Measurements from ENCODE around the gene MAP7D1. TPM values are rescaled to one million over a fixed set of nuclear protein-coding genes. Genes with fewer than 3 reads are reported as not detected.

The MAP7D1 gene
- total RNA-seq, 4 donors from 2014 or later, result 147 to 243 (median 172) TPM

DNA sequence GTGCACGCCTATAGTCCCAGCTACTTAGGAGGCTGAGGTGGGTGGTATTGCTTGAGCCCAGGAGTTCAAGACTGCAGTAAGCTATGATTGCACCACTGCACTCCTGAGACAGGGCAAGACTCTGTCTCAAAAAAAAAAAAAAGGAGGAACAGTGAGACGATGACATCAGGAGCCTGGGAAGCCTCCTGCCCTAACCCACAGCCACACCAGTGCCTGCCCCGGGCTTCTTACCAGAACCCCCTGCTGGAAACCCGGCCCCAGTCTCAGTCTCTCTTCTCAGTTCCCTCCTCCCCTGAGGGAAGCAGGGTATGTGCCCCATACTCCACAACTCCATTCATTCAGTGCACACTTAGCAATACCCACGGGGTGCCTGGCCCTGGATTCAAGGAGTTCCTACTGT, 40.0 kb upstream of the MAP7D1 start:
- no peak overlapping the region for H3K4me3 ChIP-seq
- H3K27me3 ChIP-seq, result no peaks in the 10 kb centered on the region
- no peaks in the 10 kb centered on the region for H3K36me3 ChIP-seq
- peak overlapping the region; percentile 26 to 82 (median 80) for H3K27ac ChIP-seq
- H3K4me1 ChIP-seq, result peaks cover 0 to 58% (median 30%) of the 10 kb centered on the region in 3 donors
- 40 to 53% methylated on average over 1 to 4 of the region's 5 CpGs for WGBS, 2 donors (ENCODE audit: low coverage in 1 of 2)
- no peak for TF ChIP-seq EP300 (IDR thresholded peaks at IDR 0.05)
- TF ChIP-seq POLR2AphosphoS5 (IDR thresholded peaks at IDR 0.05), result no peak
- no peak for TF ChIP-seq POLR2A (IDR thresholded peaks at IDR 0.05)
- TF ChIP-seq, protein P1, sequence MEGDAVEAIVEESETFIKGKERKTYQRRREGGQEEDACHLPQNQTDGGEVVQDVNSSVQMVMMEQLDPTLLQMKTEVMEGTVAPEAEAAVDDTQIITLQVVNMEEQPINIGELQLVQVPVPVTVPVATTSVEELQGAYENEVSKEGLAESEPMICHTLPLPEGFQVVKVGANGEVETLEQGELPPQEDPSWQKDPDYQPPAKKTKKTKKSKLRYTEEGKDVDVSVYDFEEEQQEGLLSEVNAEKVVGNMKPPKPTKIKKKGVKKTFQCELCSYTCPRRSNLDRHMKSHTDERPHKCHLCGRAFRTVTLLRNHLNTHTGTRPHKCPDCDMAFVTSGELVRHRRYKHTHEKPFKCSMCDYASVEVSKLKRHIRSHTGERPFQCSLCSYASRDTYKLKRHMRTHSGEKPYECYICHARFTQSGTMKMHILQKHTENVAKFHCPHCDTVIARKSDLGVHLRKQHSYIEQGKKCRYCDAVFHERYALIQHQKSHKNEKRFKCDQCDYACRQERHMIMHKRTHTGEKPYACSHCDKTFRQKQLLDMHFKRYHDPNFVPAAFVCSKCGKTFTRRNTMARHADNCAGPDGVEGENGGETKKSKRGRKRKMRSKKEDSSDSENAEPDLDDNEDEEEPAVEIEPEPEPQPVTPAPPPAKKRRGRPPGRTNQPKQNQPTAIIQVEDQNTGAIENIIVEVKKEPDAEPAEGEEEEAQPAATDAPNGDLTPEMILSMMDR (IDR thresholded peaks at IDR 0.05), result no peak
- ATAC-seq, result peak; percentile 35
- H3K9me3 ChIP-seq, result no peaks in the 10 kb centered on the region

DNA sequence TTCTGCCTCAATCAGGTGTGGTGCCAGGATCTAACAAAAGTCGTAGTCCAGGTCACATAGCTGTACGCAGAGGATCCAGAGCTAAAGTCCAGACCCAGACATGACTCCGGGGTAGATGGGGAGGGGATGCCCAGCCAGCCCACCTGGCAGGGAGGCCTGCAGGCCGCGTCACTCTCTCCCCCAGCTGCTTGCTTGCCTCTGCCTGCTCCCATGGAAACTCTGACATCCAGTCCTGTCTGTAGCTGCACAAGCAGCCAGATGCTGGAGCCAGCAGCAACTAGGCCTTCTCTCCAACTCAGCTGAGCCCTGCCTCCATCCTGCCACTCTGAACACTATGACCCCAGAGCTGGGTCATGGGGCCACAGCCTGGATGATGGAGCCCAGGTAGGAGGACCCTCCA, 39.1 kb upstream of the MAP7D1 start:
- TF ChIP-seq, protein P1 (IDR thresholded peaks at IDR 0.05), result no peak
- TF ChIP-seq POLR2AphosphoS5 (IDR thresholded peaks at IDR 0.05) (no peak), POLR2A (IDR thresholded peaks at IDR 0.05) (no peak), EP300 (IDR thresholded peaks at IDR 0.05) (no peak)
- ATAC-seq, result no peak
- H3K27ac ChIP-seq, result peak overlapping the region in 3 of 4 donors; percentile 60 to 82 (median 79)

DNA sequence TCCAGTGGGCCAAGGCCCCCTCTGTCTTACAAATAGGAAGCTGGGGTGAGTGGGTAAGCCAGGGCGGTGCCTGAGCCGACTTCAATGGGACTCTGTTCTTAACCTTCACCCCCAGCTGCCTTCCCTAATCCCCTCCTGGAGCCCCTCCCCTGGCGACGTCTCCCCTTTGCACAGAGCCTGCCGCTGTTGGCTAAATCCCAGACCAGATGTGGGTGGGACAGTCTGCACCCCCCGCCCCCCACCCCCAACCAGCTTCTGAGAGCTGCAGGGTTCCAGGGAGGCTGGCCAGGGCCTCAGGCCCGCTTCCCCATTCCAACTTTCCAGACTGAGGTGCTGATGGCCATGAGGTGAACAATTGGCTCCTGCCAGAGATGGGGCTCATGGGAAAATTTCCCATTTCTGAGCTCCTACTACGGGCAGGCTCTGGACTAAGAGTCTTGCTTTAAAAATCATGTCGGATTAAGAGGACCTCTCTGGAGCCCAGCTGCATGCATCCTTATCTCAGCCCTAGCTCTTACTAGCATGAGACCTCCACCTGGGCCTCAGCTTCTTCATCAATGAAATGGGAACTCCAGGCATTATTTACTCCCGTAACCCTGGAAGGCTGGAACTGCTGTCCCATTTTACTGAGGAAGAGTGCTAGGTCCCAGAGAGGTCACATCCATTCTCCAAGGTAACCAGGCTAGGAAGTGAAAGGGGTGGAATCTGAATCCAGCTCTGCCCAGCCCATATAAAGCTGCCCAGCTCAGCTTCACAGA, 37.3 kb upstream of the MAP7D1 start:
- TF ChIP-seq POLR2A (IDR thresholded peaks at IDR 0.05) (no peak), EP300 (IDR thresholded peaks at IDR 0.05) (no peak), POLR2AphosphoS5 (IDR thresholded peaks at IDR 0.05) (no peak)
- TF ChIP-seq, protein P1 (IDR thresholded peaks at IDR 0.05), result no peak
- Histone ChIP-seq H3K4me3 (no peak overlapping the region), H3K4me1 (peaks cover 0 to 66% (median 30%) of the 10 kb centered on the region in 3 donors), H3K27ac (peak overlapping the region; percentile 11 to 82 (median 73)), H3K9me3 (no peaks in the 10 kb centered on the region), H3K36me3 (no peaks in the 10 kb centered on the region), H3K27me3 (no peaks in the 10 kb centered on the region)
- ATAC-seq, result no peak
- WGBS, 2 donors (ENCODE audit: low coverage in 1 of 2), result 60 to 79% methylated on average over 2 to 4 of the region's 10 CpGs

More for the DNA sequence above, 39.1 kb upstream of the MAP7D1 start:
- peaks cover 0 to 58% (median 30%) of the 10 kb centered on the region in 3 donors for H3K4me1 ChIP-seq
- H3K27me3 ChIP-seq, result no peaks in the 10 kb centered on the region
- H3K4me3 ChIP-seq, result no peak overlapping the region
- 78 to 80% methylated on average over 1 to 2 of the region's 5 CpGs for WGBS, 2 donors (ENCODE audit: low coverage in 1 of 2)
- H3K36me3 ChIP-seq, result no peaks in the 10 kb centered on the region
- H3K9me3 ChIP-seq, result no peaks in the 10 kb centered on the region

DNA sequence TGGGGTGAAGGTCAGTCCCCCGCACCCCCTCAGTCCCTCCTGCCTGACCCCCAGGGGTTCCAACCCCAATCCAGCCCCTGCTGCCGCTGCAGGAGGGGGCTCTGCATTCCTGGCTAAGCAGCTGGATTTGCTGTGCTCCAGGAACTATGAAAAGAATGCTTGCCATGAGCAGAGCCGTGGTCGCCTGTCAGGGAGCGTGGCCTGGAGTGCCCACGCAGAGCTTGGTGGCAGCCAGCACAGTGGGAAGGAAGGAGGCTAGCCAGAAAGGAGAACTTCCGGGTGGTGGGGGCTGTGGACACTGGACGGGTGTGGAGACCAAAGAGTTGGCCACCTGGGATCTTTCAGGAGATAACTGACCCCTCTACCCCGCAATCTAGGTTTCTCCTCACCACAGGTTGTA, 36.5 kb upstream of the MAP7D1 start:
- H3K27ac ChIP-seq, result peak overlapping the region in 3 of 4 donors; percentile 67 to 82 (median 79)
- H3K36me3 ChIP-seq, result no peaks in the 10 kb centered on the region
- H3K4me1 ChIP-seq, result peaks cover 0 to 72% (median 39%) of the 10 kb centered on the region in 3 donors
- H3K4me3 ChIP-seq, result no peak overlapping the region
- no peaks in the 10 kb centered on the region for H3K9me3 ChIP-seq
- TF ChIP-seq, protein P1 (IDR thresholded peaks at IDR 0.05), result no peak
- TF ChIP-seq POLR2AphosphoS5 (IDR thresholded peaks at IDR 0.05), result peak; percentile 63
- ATAC-seq, result peak; percentile 14
- H3K27me3 ChIP-seq, result no peaks in the 10 kb centered on the region
- no CpG with 5 or more reads among the region's 9 CpGs for WGBS, 2 donors (ENCODE audit: low coverage in 1 of 2)

Data from gastroesophageal sphincter (tissue), 4 donors.